NCI-H1436 (cell line): ENCODE results near the gene CDC42BPB.

ENCODE experiments used
- DNase-seq: peaks from one replicate; lab custom pipeline; 2025; lab: John Stamatoyannopoulos, UW

CDC42BPB gene

GRCh38 chr14:103019236-103019635 lies 38.1 kb downstream of the CDC42BPB start:
- DNase-seq = no peak

GRCh38 chr14:103016594-103016993 lies 40.8 kb downstream of the CDC42BPB start:
- DNase-seq = no peak

DNA sequence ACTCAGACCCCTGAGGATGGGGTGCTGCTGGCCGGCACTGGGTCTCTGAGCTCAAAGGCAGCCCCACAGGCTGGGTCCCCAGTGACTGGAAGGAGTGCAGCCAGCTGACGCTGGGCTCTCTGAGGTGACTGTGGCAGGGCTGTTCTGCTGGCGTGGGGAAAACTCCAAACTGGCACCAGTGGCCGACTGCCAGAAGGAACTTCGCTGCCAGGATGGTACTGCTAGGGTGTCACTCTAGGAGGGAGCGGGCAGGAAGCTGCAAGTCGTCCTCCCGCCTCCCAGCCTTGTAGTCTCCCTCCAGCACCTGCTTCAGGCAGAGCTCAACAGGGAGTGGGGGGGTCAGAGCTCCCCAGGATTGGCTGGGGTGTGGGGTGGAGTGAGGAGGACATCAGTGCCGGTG lies 41.3 kb downstream of the CDC42BPB start:
- DNase-seq = no peak

DNA sequence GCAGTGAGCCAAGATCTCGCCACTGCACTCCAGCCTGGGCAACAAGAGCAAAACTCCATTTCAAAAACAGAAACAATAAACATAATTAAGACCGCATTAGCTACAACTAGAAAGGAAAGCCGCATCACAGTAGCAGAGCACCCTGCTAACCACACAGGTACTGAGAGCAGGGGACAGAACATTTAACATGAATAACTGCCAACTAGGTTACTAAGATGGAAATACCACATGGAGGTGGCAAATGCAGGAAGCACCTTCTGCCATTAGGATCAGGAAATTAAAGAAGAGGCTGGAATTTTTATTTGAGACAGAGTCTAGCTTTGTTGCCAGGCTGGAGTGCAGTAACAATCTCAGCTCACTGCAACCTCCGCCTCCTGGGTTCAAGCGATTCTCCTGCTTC lies 41.9 kb downstream of the CDC42BPB start:
- DNase-seq = no peak

- DNase-seq = peak; percentile 35
Observed at GRCh38 chr14:103014466-103015228, 42.7 kb downstream of the CDC42BPB start.

- no peak for DNase-seq
Observed at GRCh38 chr14:103013028-103013427, 44.3 kb downstream of the CDC42BPB start.

DNA sequence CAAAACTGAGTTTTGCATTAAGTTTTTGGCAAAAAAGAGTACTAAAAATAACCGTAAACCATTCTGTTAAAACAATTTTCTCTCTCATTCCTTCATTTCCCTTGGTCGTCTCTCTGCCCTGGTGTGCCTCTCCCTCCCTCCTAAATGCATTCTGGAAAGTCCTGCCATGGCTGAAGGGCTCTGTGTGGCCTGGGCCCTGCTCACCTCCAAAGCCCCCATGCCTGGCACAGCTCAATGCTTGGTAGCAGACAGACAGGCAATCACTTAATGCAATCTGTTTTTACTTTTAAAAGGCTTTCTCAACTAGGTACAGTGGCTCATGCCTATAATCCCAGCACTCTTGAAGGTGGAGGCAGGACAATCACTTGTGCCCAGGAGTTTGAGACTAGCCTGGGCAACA lies 47.8 kb downstream of the CDC42BPB start:
- DNase-seq = no peak

GRCh38 chr14:103008768-103009357 lies 48.5 kb downstream of the CDC42BPB start:
- no peak for DNase-seq

DNA sequence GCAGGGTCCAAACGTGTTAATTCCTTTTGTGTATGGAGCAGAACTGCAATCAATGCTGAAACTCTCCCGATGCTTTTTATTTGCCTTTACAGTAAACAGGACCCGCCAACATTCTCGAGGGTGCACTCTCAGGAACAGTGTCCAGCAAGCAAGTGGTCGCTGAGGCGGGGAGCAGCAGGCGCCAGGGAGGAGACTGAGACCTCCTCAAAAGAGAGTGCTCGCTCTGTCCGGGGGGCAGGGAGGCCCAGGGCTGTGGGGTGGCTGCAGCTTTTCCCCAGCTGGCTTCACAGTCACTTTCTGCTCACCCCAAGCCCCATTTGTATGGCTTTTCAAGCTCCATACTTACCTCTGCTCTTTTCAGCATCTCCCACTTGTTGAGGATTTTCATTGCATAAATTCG lies 49.2 kb downstream of the CDC42BPB start:
- no peak for DNase-seq

GRCh38 chr14:103007555-103007954 lies 49.8 kb downstream of the CDC42BPB start:
- DNase-seq = no peak

GRCh38 chr14:103006991-103007520 lies 50.3 kb downstream of the CDC42BPB start:
- DNase-seq = no peak

- no peak for DNase-seq
Observed at GRCh38 chr14:103006106-103006505, 51.2 kb downstream of the CDC42BPB start.

- no peak for DNase-seq
Observed at GRCh38 chr14:103003850-103004249, 53.5 kb downstream of the CDC42BPB start.

- no peak for DNase-seq
Observed at GRCh38 chr14:103003351-103003615, 54.1 kb downstream of the CDC42BPB start.

- DNase-seq = no peak
Observed at GRCh38 chr14:103002578-103003350, 54.6 kb downstream of the CDC42BPB start.

DNA sequence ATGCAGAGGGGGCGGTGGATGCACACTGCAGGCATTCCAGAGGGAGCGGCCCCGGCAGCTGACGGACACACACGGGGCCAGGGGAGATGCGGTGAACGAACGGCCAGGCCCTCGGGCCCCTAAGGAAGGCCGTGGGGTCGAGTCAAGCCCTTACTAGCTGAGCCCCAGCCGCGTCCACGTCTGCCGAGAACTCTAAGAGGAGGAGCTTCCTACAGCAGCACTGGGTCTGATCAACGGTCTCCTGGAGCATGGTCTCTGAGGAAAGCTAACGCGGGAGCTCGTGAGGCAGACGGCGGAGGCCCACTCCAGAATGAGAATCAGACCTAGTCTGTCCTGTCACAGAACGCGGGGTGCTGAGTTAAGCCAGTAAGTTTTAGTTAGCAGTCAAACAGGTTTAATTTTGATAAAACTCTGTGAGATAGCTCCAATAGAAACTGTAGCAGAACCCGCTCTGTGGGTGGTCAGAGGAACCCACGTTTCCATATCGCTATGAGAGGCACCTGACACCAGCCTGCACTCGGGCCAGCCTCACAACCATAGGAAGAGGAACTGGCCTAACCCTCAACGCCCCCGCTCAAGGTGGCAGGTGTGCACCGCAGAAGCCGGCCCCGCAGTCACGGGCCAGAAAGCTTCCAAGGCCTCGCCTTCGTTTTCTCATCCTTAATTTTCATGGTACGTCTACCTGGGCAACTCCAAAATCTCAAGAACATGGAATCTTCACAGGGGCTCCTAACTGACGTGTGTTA lies 55.5 kb downstream of the CDC42BPB start:
- DNase-seq = no peak

GRCh38 chr14:103001226-103001625 lies 56.1 kb downstream of the CDC42BPB start:
- no peak for DNase-seq

- DNase-seq = no peak
Observed at GRCh38 chr14:103000291-103000921, 56.9 kb downstream of the CDC42BPB start.

DNA sequence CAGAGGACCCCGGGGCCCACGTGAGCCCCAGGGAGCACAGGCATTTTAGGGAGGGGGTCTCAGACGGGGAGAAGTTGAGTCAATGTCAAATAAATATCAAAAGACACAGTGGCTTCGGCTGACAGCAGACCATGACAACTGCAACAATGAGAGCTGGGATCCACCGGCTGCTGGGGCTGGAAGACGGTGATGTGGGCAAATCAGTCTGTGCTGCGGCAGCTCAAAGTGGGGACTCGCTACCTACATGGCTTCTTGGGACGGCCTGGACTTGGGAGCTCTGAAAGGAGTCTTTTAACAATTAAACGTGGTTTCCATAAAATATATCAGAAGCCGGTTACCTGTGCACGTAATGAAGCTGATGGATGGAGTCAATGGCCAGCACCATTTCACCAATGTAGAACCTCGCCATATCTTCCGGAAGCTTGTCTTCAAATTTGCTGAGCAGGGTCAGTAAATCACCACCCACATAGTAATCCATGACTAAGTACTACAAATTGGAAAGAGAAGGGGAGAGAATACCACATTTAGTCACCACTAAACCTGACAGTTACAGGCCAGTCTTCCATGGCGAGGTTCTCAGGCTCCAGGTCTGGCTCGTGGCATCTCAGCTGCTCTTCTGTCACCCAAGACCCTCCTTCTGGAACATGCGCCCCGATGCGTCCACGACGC lies 58.0 kb downstream of the CDC42BPB start:
- DNase-seq = no peak

GRCh38 chr14:102998393-102998792 lies 59.0 kb downstream of the CDC42BPB start:
- DNase-seq = no peak

DNA sequence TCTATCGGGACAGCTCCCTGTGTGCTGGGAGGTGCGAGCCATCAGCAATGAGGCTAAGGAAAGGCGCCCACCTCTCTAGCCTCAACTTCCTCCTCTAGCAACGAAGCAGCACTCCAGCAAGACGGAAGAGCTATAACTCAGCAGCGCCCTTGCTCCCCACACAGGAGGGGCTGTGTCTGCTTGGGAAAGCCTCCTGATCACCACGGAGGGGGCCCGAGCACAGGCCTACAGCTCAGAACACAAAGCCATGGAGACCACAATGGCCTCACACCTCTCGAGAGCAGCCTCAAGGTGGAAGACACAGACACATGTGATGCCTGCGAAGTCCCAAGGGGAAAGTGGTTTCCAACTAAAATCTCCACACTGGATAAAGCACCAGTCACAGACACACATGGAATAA lies 60.4 kb downstream of the CDC42BPB start:
- no peak for DNase-seq
